ENCODE results near the gene RING1. TPM values are rescaled to one million over a fixed set of nuclear protein-coding genes. Genes with fewer than 3 reads are reported as not detected.

Gene RING1
- total RNA-seq, 2 experiments from 2014 or later: 26.8 to 27.5 TPM

DNA sequence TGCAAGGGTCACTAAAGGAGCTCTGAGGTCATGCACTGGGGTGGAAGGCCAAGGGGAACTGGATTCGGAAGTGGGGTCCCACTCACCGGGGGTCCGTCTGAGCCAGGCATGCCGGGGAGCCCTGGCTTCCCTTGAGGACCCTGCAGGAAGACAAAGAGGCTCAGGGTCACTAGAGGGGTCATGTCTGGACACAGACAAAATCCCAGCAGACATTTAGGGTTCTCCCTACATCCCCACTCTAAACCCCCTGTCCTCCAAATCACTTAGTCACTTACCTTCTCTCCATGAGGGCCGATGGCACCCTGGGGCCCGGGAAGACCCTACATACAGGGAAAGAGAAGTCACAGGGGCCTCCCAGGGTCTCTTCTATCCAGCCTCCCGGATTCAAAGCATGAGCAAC lies 31.4 kb upstream of the RING1 start:
- H3K4me1 Mint-ChIP-seq (ENCODE audit: low read depth): no peaks in the 10 kb centered on the region
- H3K27ac Mint-ChIP-seq: no peak overlapping the region
- H3K36me3 Mint-ChIP-seq (ENCODE audit: low read depth): no peaks in the 10 kb centered on the region
- TF ChIP-seq CTCF (IDR thresholded peaks at IDR 0.05): no peak
- no peaks in the 10 kb centered on the region for H3K9me3 Mint-ChIP-seq
- H3K27me3 Mint-ChIP-seq: no peaks in the 10 kb centered on the region
- no peak for ATAC-seq
- DNase-seq: no peak
- intact Hi-C loops (cut with micrococcal nuclease): no loop called here
- ChIA-PET POLR2A (no interaction called here), CTCF (no interaction called here)
- no peak overlapping the region for H3K4me3 Mint-ChIP-seq

GRCh38 chr6:33177552-33178446 lies 30.5 kb upstream of the RING1 start:
- intact Hi-C loops (cut with micrococcal nuclease): no loop called here
- Mint-ChIP-seq H3K4me3 (no peak overlapping the region), H3K27ac (no peak overlapping the region), H3K36me3 (ENCODE audit: low read depth) (peaks cover 3% of the 10 kb centered on the region), H3K9me3 (peaks cover 2% of the 10 kb centered on the region), H3K27me3 (no peaks in the 10 kb centered on the region), H3K4me1 (ENCODE audit: low read depth) (peaks cover 3% of the 10 kb centered on the region)
- ChIA-PET POLR2A (interaction anchor here (1.2 kb wide), 1 partner anchor 31 kb away, joined by 3 read pairs; the partner anchor contains the start of gene RING1), CTCF (no interaction called here)
- DNase-seq: no peak
- no peak for ATAC-seq
- TF ChIP-seq CTCF (IDR thresholded peaks at IDR 0.05): no peak

GRCh38 chr6:33178755-33179475 lies 29.4 kb upstream of the RING1 start:
- intact Hi-C loops (cut with micrococcal nuclease): no loop called here
- Mint-ChIP-seq H3K27ac (no peak overlapping the region), H3K4me1 (ENCODE audit: low read depth) (peaks cover 14% of the 10 kb centered on the region), H3K4me3 (no peak overlapping the region), H3K27me3 (no peaks in the 10 kb centered on the region), H3K9me3 (peaks cover 13% of the 10 kb centered on the region), H3K36me3 (ENCODE audit: low read depth) (peaks cover 14% of the 10 kb centered on the region)
- ATAC-seq (no peak), DNase-seq (no peak)
- ChIA-PET CTCF (no interaction called here), POLR2A (no interaction called here)
- no peak for TF ChIP-seq CTCF (IDR thresholded peaks at IDR 0.05)

DNA sequence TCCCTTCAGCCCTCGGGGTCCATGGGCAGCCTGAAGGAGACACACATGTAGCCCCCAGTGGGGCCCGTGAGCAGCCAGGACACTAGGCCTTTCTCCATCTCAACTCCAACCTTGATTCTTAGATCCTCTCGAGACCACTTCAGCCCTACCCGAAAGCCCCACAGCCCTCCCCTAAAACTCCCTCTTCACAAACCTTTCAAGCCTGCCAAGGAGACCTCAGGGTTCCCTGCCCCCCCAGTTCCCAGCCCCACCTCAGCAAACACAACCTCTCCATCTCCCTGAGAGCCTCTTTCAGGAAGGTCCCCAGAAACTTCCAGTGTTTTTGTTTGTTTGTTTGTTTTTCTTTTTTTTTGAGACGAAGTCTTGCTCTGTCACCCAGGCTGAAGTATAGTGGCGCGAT lies 27.2 kb upstream of the RING1 start:
- Mint-ChIP-seq H3K9me3 (peaks cover 16% of the 10 kb centered on the region), H3K4me3 (no peak overlapping the region), H3K27ac (no peak overlapping the region), H3K4me1 (ENCODE audit: low read depth) (peaks cover 19% of the 10 kb centered on the region), H3K27me3 (no peaks in the 10 kb centered on the region), H3K36me3 (ENCODE audit: low read depth) (peaks cover 18% of the 10 kb centered on the region)
- TF ChIP-seq CTCF (IDR thresholded peaks at IDR 0.05): no peak
- DNase-seq (no peak), ATAC-seq (no peak)
- intact Hi-C loops (cut with micrococcal nuclease): no loop called here
- ChIA-PET POLR2A (interaction anchor here (1.2 kb wide), 1 partner anchor 11 kb away, joined by 3 read pairs; no protein-coding TSS in a partner anchor), CTCF (no interaction called here)

All from activated CD8-positive, alpha-beta T cell treated with anti-CD3 and anti-CD28 coated beads for 36 hours (primary cell).